ENCODE data around the gene EDDM13. TPM values are rescaled to one million over a fixed set of nuclear protein-coding genes. Genes with fewer than 3 reads are reported as not detected.

EDDM13 gene
- total and polyA plus RNA-seq, 2 donors from 2014 or later = 0.54 to 1.6 TPM

- H3K4me1 ChIP-seq (ENCODE audit: control insufficient read depth in 2 of 3, insufficient read depth in 2 of 3, low read depth in 1 of 3, low read length in 3 of 3) = no peaks in the 10 kb centered on the region
- H3K36me3 ChIP-seq (ENCODE audit: control insufficient read depth in 2 of 3, insufficient read depth in 3 of 3, low read length in 3 of 3) = peaks cover 0 to 13% (median 2%) of the 10 kb centered on the region in 3 donors
- H3K27me3 ChIP-seq (ENCODE audit: control insufficient read depth, insufficient read depth, low read length) = no peaks in the 10 kb centered on the region
- no peak for TF ChIP-seq CTCF (IDR thresholded peaks at IDR 0.05; ENCODE audit: borderline replicate concordance, extremely low read depth, insufficient read depth)
- no peak for FAIRE-seq
- peaks cover 0 to 4% (median 0%) of the 10 kb centered on the region in 3 donors for H3K9me3 ChIP-seq (ENCODE audit: control insufficient read depth in 2 of 3, insufficient read depth in 1 of 3, low read length in 3 of 3)
- no peak overlapping the region for H3K4me3 ChIP-seq (ENCODE audit: low read length in 3 of 3)
- H3K27ac ChIP-seq (ENCODE audit: low read depth in 2 of 2, low read length in 2 of 2) = no peak overlapping the region
- no peak overlapping the region for H3K9ac ChIP-seq (ENCODE audit: low read length in 3 of 3)
- no peak for DNase-seq
- intact Hi-C loops (cut with DNase I) = no loop called here
Observed at GRCh38 chr19:56290104-56290503, 17.6 kb downstream of the EDDM13 start.

GRCh38 chr19:56291867-56292266 lies 19.3 kb downstream of the EDDM13 start:
- FAIRE-seq (no peak), DNase-seq (no peak)
- no peaks in the 10 kb centered on the region for H3K4me1 ChIP-seq (ENCODE audit: control insufficient read depth in 2 of 3, insufficient read depth in 2 of 3, low read depth in 1 of 3, low read length in 3 of 3)
- H3K4me3 ChIP-seq (ENCODE audit: low read length in 3 of 3) = no peak overlapping the region
- H3K36me3 ChIP-seq (ENCODE audit: control insufficient read depth in 2 of 3, insufficient read depth in 3 of 3, low read length in 3 of 3) = peaks cover 2 to 16% (median 4%) of the 10 kb centered on the region in 3 donors
- peaks cover 0 to 4% (median 0%) of the 10 kb centered on the region in 3 donors for H3K9me3 ChIP-seq (ENCODE audit: control insufficient read depth in 2 of 3, insufficient read depth in 1 of 3, low read length in 3 of 3)
- H3K9ac ChIP-seq (ENCODE audit: low read length in 3 of 3) = no peak overlapping the region
- intact Hi-C loops (cut with DNase I) = no loop called here
- TF ChIP-seq CTCF (IDR thresholded peaks at IDR 0.05; ENCODE audit: borderline replicate concordance, extremely low read depth, insufficient read depth) = no peak
- H3K27me3 ChIP-seq (ENCODE audit: control insufficient read depth, insufficient read depth, low read length) = no peaks in the 10 kb centered on the region
- H3K27ac ChIP-seq (ENCODE audit: low read depth in 2 of 2, low read length in 2 of 2) = no peak overlapping the region

- intact Hi-C loops (cut with DNase I) = no loop called here
- Histone ChIP-seq H3K4me3 (ENCODE audit: low read length in 3 of 3) (no peak overlapping the region), H3K9me3 (ENCODE audit: control insufficient read depth in 2 of 3, insufficient read depth in 1 of 3, low read length in 3 of 3) (peaks cover 0 to 4% (median 0%) of the 10 kb centered on the region in 3 donors), H3K9ac (ENCODE audit: low read length in 3 of 3) (no peak overlapping the region), H3K27ac (ENCODE audit: low read depth in 2 of 2, low read length in 2 of 2) (no peak overlapping the region), H3K27me3 (ENCODE audit: control insufficient read depth, insufficient read depth, low read length) (no peaks in the 10 kb centered on the region), H3K4me1 (ENCODE audit: control insufficient read depth in 2 of 3, insufficient read depth in 2 of 3, low read depth in 1 of 3, low read length in 3 of 3) (no peaks in the 10 kb centered on the region), H3K36me3 (ENCODE audit: control insufficient read depth in 2 of 3, insufficient read depth in 3 of 3, low read length in 3 of 3) (peaks cover 2 to 19% (median 4%) of the 10 kb centered on the region in 3 donors)
- no peak for TF ChIP-seq CTCF (IDR thresholded peaks at IDR 0.05; ENCODE audit: borderline replicate concordance, extremely low read depth, insufficient read depth)
- FAIRE-seq (no peak), DNase-seq (no peak)
Observed at GRCh38 chr19:56294549-56294948, 22.0 kb downstream of the EDDM13 start.

Measured in kidney (tissue), 14 donors.